Keratinocyte (primary cell): ENCODE measurements around the gene LRRC27. TPM values are rescaled to one million over a fixed set of nuclear protein-coding genes. Genes with fewer than 3 reads are reported as not detected.

ENCODE experiments used
- DNase-seq: peaks from one replicate; pipeline ENCODE4 v3.0.0-alpha.2; 2011; ENCODE audit warnings: low read depth, missing footprints, low spot score
- FAIRE-seq: peaks from 2 replicates; lab custom pipeline; 2011; peaks lifted over from hg19 to GRCh38; lab: Jason Lieb, UNC
- H2AFZ ChIP-seq: 2 replicates; pipeline ENCODE4 v1.6.0; 2012; ENCODE audit warnings: low read length, control low read depth, inconsistent platforms; ENCODE audit not compliant: control insufficient read depth
- H3K27ac ChIP-seq: 2 replicates; pipeline ENCODE4 v1.5.1; 2011; ENCODE audit warnings: low read length; ENCODE audit not compliant: control insufficient read depth, insufficient read depth
- H3K27me3 ChIP-seq: 3 replicates; pipeline ENCODE4 v1.6.0; 2011; ENCODE audit warnings: low read length; ENCODE audit not compliant: control insufficient read depth, insufficient read depth; ENCODE audit errors: extremely low read depth
- H3K36me3 ChIP-seq, 2 experiments: 2 replicates in 1 of 2; 3 replicates in 1 of 2; pipeline ENCODE4 v1.5.1; 2011; ENCODE audit warnings: low read length in 2 of 2, mild to moderate bottlenecking in 1 of 2; ENCODE audit not compliant: control insufficient read depth in 2 of 2, insufficient read depth in 2 of 2; ENCODE audit errors: extremely low read depth in 1 of 2
- H3K4me1 ChIP-seq: 3 replicates; pipeline ENCODE4 v1.5.1; 2011; ENCODE audit warnings: low read length; ENCODE audit not compliant: control insufficient read depth, insufficient read depth; ENCODE audit errors: extremely low read depth
- H3K4me2 ChIP-seq: 3 replicates; pipeline ENCODE4 v1.6.0; 2011; ENCODE audit warnings: low read depth, low read length; ENCODE audit not compliant: control insufficient read depth, insufficient read depth; ENCODE audit errors: extremely low read depth
- H3K4me3 ChIP-seq, 3 experiments: fragments of 200-600 bp in 1 of 3; sonication (generic) in 1 of 3; 2 replicates in 2 of 3; 3 replicates in 1 of 3; pipeline ENCODE4 v1.5.1; 2011 to 2016; ENCODE audit warnings: low read length in 3 of 3, mild to moderate bottlenecking in 3 of 3, control low read depth in 2 of 3, inconsistent platforms in 1 of 3, low read depth in 1 of 3, mixed read lengths in 1 of 3, mixed run types in 1 of 3, moderate library complexity in 1 of 3; ENCODE audit not compliant: control insufficient read depth in 2 of 3, insufficient read depth in 2 of 3; ENCODE audit errors: extremely low read depth in 1 of 3
- H3K79me2 ChIP-seq: 2 replicates; pipeline ENCODE4 v1.6.0; 2012; ENCODE audit warnings: low read length; ENCODE audit not compliant: control insufficient read depth, insufficient read depth
- H3K9ac ChIP-seq: 3 replicates; pipeline ENCODE4 v1.6.0; 2011; ENCODE audit warnings: low read length; ENCODE audit not compliant: control insufficient read depth, insufficient read depth; ENCODE audit errors: extremely low read depth
- H3K9me1 ChIP-seq: 3 replicates; pipeline ENCODE4 v1.6.0; 2011; ENCODE audit warnings: low read length; ENCODE audit not compliant: control insufficient read depth, insufficient read depth; ENCODE audit errors: extremely low read depth
- H3K9me3 ChIP-seq: 2 replicates; pipeline ENCODE4 v1.5.1; 2012; ENCODE audit warnings: low read depth, low read length; ENCODE audit not compliant: control insufficient read depth
- H4K20me1 ChIP-seq: 3 replicates; pipeline ENCODE4 v1.6.0; 2011; ENCODE audit warnings: low read length; ENCODE audit not compliant: control insufficient read depth, insufficient read depth; ENCODE audit errors: extremely low read depth
- CTCF ChIP-seq, 3 experiments: IDR thresholded peaks in 1 of 3; conservative IDR thresholded peaks in 1 of 3; optimal IDR thresholded peaks in 1 of 3; 2 replicates in 2 of 3; 3 replicates in 1 of 3; pipeline versions ENCODE3 to v1.5.1; 2011; ENCODE audit warnings: low read length in 3 of 3, mild to moderate bottlenecking in 3 of 3, moderate library complexity in 2 of 3, control low read depth in 1 of 3, inconsistent platforms in 1 of 3; ENCODE audit not compliant: insufficient read depth in 2 of 3; ENCODE audit errors: extremely low read depth in 1 of 3
- EZH2 ChIP-seq: IDR thresholded peaks from one replicate; pipeline ENCODE4 v1.6.1; 2012; ENCODE audit warnings: inconsistent platforms, mild to moderate bottlenecking, low read length, moderate library complexity
- dilution Hi-C: fragments of 300-500 bp; cut with MboI; formaldehyde crosslinking; loops from one replicate; pipeline ENCODE4 v1.7.0; 2020; ENCODE audit warnings: low sequenced_read_pairs; ENCODE audit not compliant: extremely low pct_ligation_motif_present
- polyA plus RNA-seq, 5 experiments: library from polyadenylated mRNA; depleted of rRNA in 3 of 5; stranded (reverse) in 3 of 5; stranded (forward) in 1 of 5; unstranded in 1 of 5; fragments of >200 nt; gene quantifications; 1 replicate in 1 of 5; 2 replicates in 3 of 5; 3 replicates in 1 of 5; pipeline versions ENCODE4 v1.2.1 to v1.2.3, GENCODE V29; 2011 to 2012; ENCODE audit warnings: missing spikeins in 2 of 5, low read depth in 1 of 5, low replicate concordance in 1 of 5

Gene LRRC27
- polyA plus RNA-seq, 1 donor (not counting 4 experiments of a cell fraction or from before 2014, with no cell fraction given), result 3.0 TPM

- dilution Hi-C loops, result no loop called here
- no peak for DNase-seq
- H4K20me1 ChIP-seq, result no peaks in the 10 kb centered on the region
- H3K4me1 ChIP-seq, result no peaks in the 10 kb centered on the region
- H3K9me3 ChIP-seq, result no peaks in the 10 kb centered on the region
- TF ChIP-seq EZH2 (no peak), CTCF (optimal IDR thresholded peaks at IDR 0.05 in 1 of 3, IDR thresholded peaks at IDR 0.05 in 1 of 3, conservative IDR thresholded peaks at IDR 0.05 in 1 of 3; ENCODE audit: extremely low read depth in 1 of 3, insufficient read depth in 2 of 3, low read length in 3 of 3) (no peak)
- H3K4me3 ChIP-seq, result no peak overlapping the region
- H2AFZ ChIP-seq, result no peak overlapping the region
- H3K9me1 ChIP-seq, result no peaks in the 10 kb centered on the region
- no peak for FAIRE-seq
- no peak overlapping the region for H3K4me2 ChIP-seq
- no peak overlapping the region for H3K9ac ChIP-seq
- H3K27ac ChIP-seq, result no peak overlapping the region
- H3K27me3 ChIP-seq, result peaks cover 2% of the 10 kb centered on the region
- no peaks in the 10 kb centered on the region for H3K36me3 ChIP-seq
- no peaks in the 10 kb centered on the region for H3K79me2 ChIP-seq
These were observed 31.4 kb upstream of the LRRC27 start for GRCh38 chr10:132300582-132300981.

- dilution Hi-C loops, result no loop called here
- DNase-seq, result no peak
- Histone ChIP-seq H3K9me3 (no peaks in the 10 kb centered on the region), H3K36me3 (no peaks in the 10 kb centered on the region), H3K9ac (no peak overlapping the region), H4K20me1 (no peaks in the 10 kb centered on the region), H3K4me2 (no peak overlapping the region), H2AFZ (no peak overlapping the region), H3K4me3 (no peak overlapping the region), H3K4me1 (no peaks in the 10 kb centered on the region), H3K27me3 (peaks cover 12% of the 10 kb centered on the region), H3K27ac (no peak overlapping the region), H3K9me1 (no peaks in the 10 kb centered on the region), H3K79me2 (no peaks in the 10 kb centered on the region)
- no peak for TF ChIP-seq CTCF (optimal IDR thresholded peaks at IDR 0.05 in 1 of 3, IDR thresholded peaks at IDR 0.05 in 1 of 3, conservative IDR thresholded peaks at IDR 0.05 in 1 of 3; ENCODE audit: extremely low read depth in 1 of 3, insufficient read depth in 2 of 3, low read length in 3 of 3)
- no peak for TF ChIP-seq EZH2
- no peak for FAIRE-seq
These were observed 30.3 kb upstream of the LRRC27 start for GRCh38 chr10:132301371-132302330.
